Body of pancreas (tissue), 4 donors: ENCODE measurements around the gene SLC24A3. TPM values are rescaled to one million over a fixed set of nuclear protein-coding genes. Genes with fewer than 3 reads are reported as not detected.

Experiments used
- ATAC-seq: fragments of 150-250 bp; one replicate; pipeline ENCODE4 v1.9.1; 2016
- DNase-seq, 4 donors: peaks; one replicate each; pipeline ENCODE4 v3.0.0-alpha.2; 2019
- H3K27ac ChIP-seq, 4 donors: fragments of 200-600 bp; sonication (generic); 1 replicate in 3 of 4; 2 replicates in 1 of 4; pipeline versions ENCODE4 v1.5.1 to v1.6.1; 2016 to 2019; ENCODE audit warnings: mild to moderate bottlenecking in 1 of 4, mixed read lengths in 1 of 4, moderate library complexity in 1 of 4
- H3K27me3 ChIP-seq, 2 donors: fragments of 200-600 bp; sonication (generic); one replicate each; pipeline ENCODE4 v1.6.0; 2016; ENCODE audit warnings: mild to moderate bottlenecking in 1 of 2
- H3K36me3 ChIP-seq, 2 donors: fragments of 200-600 bp; sonication (generic); replicated peaks in 1 of 2; 2 replicates each; pipeline ENCODE4 v1.5.1; 2016; ENCODE audit warnings: low read depth in 2 of 2; ENCODE audit not compliant: insufficient read depth in 1 of 2
- H3K4me1 ChIP-seq: fragments of 200-600 bp; sonication (generic); one replicate; pipeline ENCODE4 v1.6.0; 2016
- H3K4me3 ChIP-seq, 2 donors: fragments of 200-600 bp; sonication (generic); 1 replicate in 1 of 2; 2 replicates in 1 of 2; pipeline ENCODE4 v1.5.1; 2016 to 2019
- H3K9me3 ChIP-seq, 3 donors: fragments of 200-600 bp; sonication (generic); 1 replicate in 2 of 3; 2 replicates in 1 of 3; pipeline ENCODE4 v1.5.1; 2016
- POLR2A ChIP-seq, 3 donors: fragments of 450-650 bp; IDR thresholded peaks; one replicate each; pipeline ENCODE4 v1.6.1; 2016; ENCODE audit warnings: antibody characterized with exemption in 3 of 3, mild to moderate bottlenecking in 2 of 3
- WGBS, 2 donors: methylation state at CpG; one replicate each; pipeline ENCODE4 v1.1.5; 2017; 5-methylcytosine and 5-hydroxymethylcytosine counted together
- intact Hi-C: fragments of 100-400 bp; cut with DNase I; formaldehyde crosslinking; loops from one replicate; pipeline ENCODE4 v1.15.1; 2023
- total RNA-seq, 2 donors: library from RNA; depleted of rRNA; stranded (reverse); fragments of >200 nt; gene quantifications; one replicate each; pipeline ENCODE4 v1.1.0, GENCODE V29; 2016
- TF ChIP-seq, protein P1 (sequence below), 7 experiments: fragments of 450-650 bp in 4 of 7; fragments of 200-600 bp in 3 of 7; sonication (generic) in 3 of 7; IDR thresholded peaks; one replicate each; pipeline ENCODE4 v1.5.1; 2016 to 2019; ENCODE audit warnings: antibody characterized with exemption in 7 of 7

Gene SLC24A3
- total RNA-seq, 2 donors from 2014 or later = 0.66 to 1.0 TPM

DNA sequence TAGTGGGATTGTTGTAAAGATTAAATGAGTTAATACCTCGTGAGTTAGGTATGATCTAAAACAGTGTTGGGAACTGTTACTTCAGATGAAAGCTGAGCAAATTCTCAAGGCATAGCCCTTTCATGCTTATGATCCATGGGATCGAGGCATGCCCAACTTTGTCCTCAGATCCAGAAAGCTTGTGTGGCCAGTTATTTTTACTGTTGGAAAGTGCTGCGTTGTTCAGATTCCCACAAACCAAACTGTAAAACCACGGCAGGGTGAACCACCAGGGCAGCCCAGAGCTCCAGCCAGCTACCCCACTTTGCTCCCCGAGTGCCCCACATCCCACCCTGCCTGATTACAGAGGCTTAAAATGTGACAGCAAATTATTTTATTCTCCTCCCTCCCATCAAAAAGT is 406.3 kb downstream of the SLC24A3 start:
- 80 to 85% methylated on average over 5 of the region's 5 CpGs for WGBS, 2 donors
- H3K4me3 ChIP-seq = no peak overlapping the region
- DNase-seq (no peak), ATAC-seq (no peak)
- intact Hi-C loops = no loop called here
- H3K27me3 ChIP-seq = no peaks in the 10 kb centered on the region
- no peaks in the 10 kb centered on the region for H3K9me3 ChIP-seq
- no peak overlapping the region for H3K27ac ChIP-seq
- TF ChIP-seq, protein P1, sequence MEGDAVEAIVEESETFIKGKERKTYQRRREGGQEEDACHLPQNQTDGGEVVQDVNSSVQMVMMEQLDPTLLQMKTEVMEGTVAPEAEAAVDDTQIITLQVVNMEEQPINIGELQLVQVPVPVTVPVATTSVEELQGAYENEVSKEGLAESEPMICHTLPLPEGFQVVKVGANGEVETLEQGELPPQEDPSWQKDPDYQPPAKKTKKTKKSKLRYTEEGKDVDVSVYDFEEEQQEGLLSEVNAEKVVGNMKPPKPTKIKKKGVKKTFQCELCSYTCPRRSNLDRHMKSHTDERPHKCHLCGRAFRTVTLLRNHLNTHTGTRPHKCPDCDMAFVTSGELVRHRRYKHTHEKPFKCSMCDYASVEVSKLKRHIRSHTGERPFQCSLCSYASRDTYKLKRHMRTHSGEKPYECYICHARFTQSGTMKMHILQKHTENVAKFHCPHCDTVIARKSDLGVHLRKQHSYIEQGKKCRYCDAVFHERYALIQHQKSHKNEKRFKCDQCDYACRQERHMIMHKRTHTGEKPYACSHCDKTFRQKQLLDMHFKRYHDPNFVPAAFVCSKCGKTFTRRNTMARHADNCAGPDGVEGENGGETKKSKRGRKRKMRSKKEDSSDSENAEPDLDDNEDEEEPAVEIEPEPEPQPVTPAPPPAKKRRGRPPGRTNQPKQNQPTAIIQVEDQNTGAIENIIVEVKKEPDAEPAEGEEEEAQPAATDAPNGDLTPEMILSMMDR (IDR thresholded peaks at IDR 0.05) = no peak
- no peak for TF ChIP-seq POLR2A (IDR thresholded peaks at IDR 0.05)
- no peaks in the 10 kb centered on the region for H3K36me3 ChIP-seq
- H3K4me1 ChIP-seq = peaks cover 12% of the 10 kb centered on the region

GRCh38 chr20:19619904-19620430 is 407.5 kb downstream of the SLC24A3 start:
- TF ChIP-seq, protein P1 (IDR thresholded peaks at IDR 0.05) = no peak
- TF ChIP-seq POLR2A (IDR thresholded peaks at IDR 0.05) = no peak
- Histone ChIP-seq H3K36me3 (no peaks in the 10 kb centered on the region), H3K27ac (no peak overlapping the region), H3K4me1 (peaks cover 12% of the 10 kb centered on the region), H3K27me3 (no peaks in the 10 kb centered on the region), H3K9me3 (no peaks in the 10 kb centered on the region), H3K4me3 (no peak overlapping the region)
- ATAC-seq (no peak), DNase-seq (no peak)
- WGBS, 2 donors = 10 to 16% methylated on average over 2 of the region's 2 CpGs
- intact Hi-C loops = no loop called here

GRCh38 chr20:19620446-19620845 is 408.0 kb downstream of the SLC24A3 start:
- no peaks in the 10 kb centered on the region for H3K9me3 ChIP-seq
- 10 to 17% methylated on average over 2 of the region's 2 CpGs for WGBS, 2 donors
- no peak for ATAC-seq

GRCh38 chr20:19621072-19621471 is 408.6 kb downstream of the SLC24A3 start:
- ATAC-seq = no peak
- Histone ChIP-seq H3K27me3 (no peaks in the 10 kb centered on the region), H3K9me3 (no peaks in the 10 kb centered on the region), H3K27ac (no peak overlapping the region), H3K4me1 (peaks cover 12% of the 10 kb centered on the region), H3K36me3 (no peaks in the 10 kb centered on the region), H3K4me3 (no peak overlapping the region)
- no peak for DNase-seq
- intact Hi-C loops = no loop called here
- 89 to 96% methylated on average over 1 of the region's 1 CpG for WGBS, 2 donors
- no peak for TF ChIP-seq POLR2A (IDR thresholded peaks at IDR 0.05)
- TF ChIP-seq, protein P1 (IDR thresholded peaks at IDR 0.05) = no peak

More at GRCh38 chr20:19620446-19620845, 408.0 kb downstream of the SLC24A3 start:
- H3K4me1 ChIP-seq = peaks cover 12% of the 10 kb centered on the region
- no peak for TF ChIP-seq POLR2A (IDR thresholded peaks at IDR 0.05)
- TF ChIP-seq, protein P1 (IDR thresholded peaks at IDR 0.05) = no peak
- no peak overlapping the region for H3K27ac ChIP-seq
- H3K36me3 ChIP-seq = no peaks in the 10 kb centered on the region
- intact Hi-C loops = no loop called here
- H3K27me3 ChIP-seq = no peaks in the 10 kb centered on the region
- DNase-seq = no peak
- no peak overlapping the region for H3K4me3 ChIP-seq
